ENCODE results near the gene SPSB1. TPM values are rescaled to one million over a fixed set of nuclear protein-coding genes. Genes with fewer than 3 reads are reported as not detected.

SPSB1 gene
- total RNA-seq, 1 donor from 2014 or later = 17.6 TPM

GRCh38 chr1:9261496-9261895 lies 31.2 kb upstream of the SPSB1 start:
- TF ChIP-seq CTCF (IDR thresholded peaks at IDR 0.05; ENCODE audit: borderline replicate concordance) = no peak
- no peak for DNase-seq
- H3K27ac ChIP-seq (replicated peaks) = no peak overlapping the region
- peaks cover 2% of the 10 kb centered on the region for H3K4me1 ChIP-seq
- no peak overlapping the region for H3K4me3 ChIP-seq
- intact Hi-C loops (cut with micrococcal nuclease) = no loop called here
- no peaks in the 10 kb centered on the region for H3K27me3 ChIP-seq (ENCODE audit: low read depth)
- peaks cover 50% of the 10 kb centered on the region for H3K36me3 ChIP-seq
- no peaks in the 10 kb centered on the region for H3K9me3 ChIP-seq (replicated peaks)

- intact Hi-C loops (cut with micrococcal nuclease) = no loop called here
These were observed 30.4 kb upstream of the SPSB1 start for GRCh38 chr1:9262096-9262986.

GRCh38 chr1:9263276-9263855 lies 29.3 kb upstream of the SPSB1 start:
- Histone ChIP-seq H3K4me3 (no peak overlapping the region), H3K27me3 (ENCODE audit: low read depth) (no peaks in the 10 kb centered on the region), H3K36me3 (peaks cover 47% of the 10 kb centered on the region), H3K27ac (replicated peaks) (no peak overlapping the region), H3K9me3 (replicated peaks) (no peaks in the 10 kb centered on the region), H3K4me1 (peaks cover 7% of the 10 kb centered on the region)
- no peak for DNase-seq
- intact Hi-C loops (cut with micrococcal nuclease) = no loop called here
- no peak for TF ChIP-seq CTCF (IDR thresholded peaks at IDR 0.05; ENCODE audit: borderline replicate concordance)

More at GRCh38 chr1:9262096-9262986, 30.4 kb upstream of the SPSB1 start:
- no peak for DNase-seq
- Histone ChIP-seq H3K4me3 (no peak overlapping the region), H3K36me3 (peaks cover 47% of the 10 kb centered on the region), H3K27me3 (ENCODE audit: low read depth) (no peaks in the 10 kb centered on the region), H3K4me1 (peaks cover 7% of the 10 kb centered on the region), H3K9me3 (replicated peaks) (no peaks in the 10 kb centered on the region), H3K27ac (replicated peaks) (no peak overlapping the region)
- TF ChIP-seq CTCF (IDR thresholded peaks at IDR 0.05; ENCODE audit: borderline replicate concordance) = no peak

GRCh38 chr1:9263984-9264872 lies 28.5 kb upstream of the SPSB1 start:
- no peak for DNase-seq
- Histone ChIP-seq H3K4me1 (peaks cover 12% of the 10 kb centered on the region), H3K27ac (replicated peaks) (no peak overlapping the region), H3K36me3 (peaks cover 47% of the 10 kb centered on the region), H3K27me3 (ENCODE audit: low read depth) (no peaks in the 10 kb centered on the region), H3K9me3 (replicated peaks) (no peaks in the 10 kb centered on the region), H3K4me3 (no peak overlapping the region)
- intact Hi-C loops (cut with micrococcal nuclease) = no loop called here
- no peak for TF ChIP-seq CTCF (IDR thresholded peaks at IDR 0.05; ENCODE audit: borderline replicate concordance)

GRCh38 chr1:9265037-9265436 lies 27.7 kb upstream of the SPSB1 start:
- no peak for TF ChIP-seq CTCF (IDR thresholded peaks at IDR 0.05; ENCODE audit: borderline replicate concordance)
- intact Hi-C loops (cut with micrococcal nuclease) = no loop called here
- DNase-seq = no peak
- no peaks in the 10 kb centered on the region for H3K9me3 ChIP-seq (replicated peaks)
- H3K36me3 ChIP-seq = peaks cover 47% of the 10 kb centered on the region
- H3K4me1 ChIP-seq = peaks cover 20% of the 10 kb centered on the region
- H3K4me3 ChIP-seq = no peak overlapping the region
- H3K27ac ChIP-seq (replicated peaks) = no peak overlapping the region
- H3K27me3 ChIP-seq (ENCODE audit: low read depth) = no peaks in the 10 kb centered on the region
